A549 (cell line): ENCODE measurements around the gene TRH. TPM values are rescaled to one million over a fixed set of nuclear protein-coding genes. Genes with fewer than 3 reads are reported as not detected.

Experiments
- ATAC-seq, 2 experiments: fragments of 200-7000 bp in 1 of 2; fragments of >200 bp in 1 of 2; cut with Nextera tagmentation in 1 of 2; cut with Tn5 transposase in 1 of 2; 3 replicates each; pipeline versions ENCODE4 v1.8.0 to v1.9.1; 2018 to 2020; ENCODE audit warnings: mild to moderate bottlenecking in 1 of 2, moderate library complexity in 1 of 2
- CTCF ChIA-PET: fragments of 300-600 bp; sonication (Branson Sonifier 250); formaldehyde crosslinking; extraction: SDS; loops from one replicate; lab custom pipeline; 2021; ENCODE audit warnings: antibody characterized with exemption, inconsistent platforms; lab: Yijun Ruan, JAX
- POLR2A ChIA-PET: fragments of 350-600 bp; formaldehyde crosslinking; extraction: SDS; loops from one replicate; lab custom pipeline; 2021; ENCODE audit warnings: antibody characterized with exemption, inconsistent platforms; lab: Yijun Ruan, JAX
- DNase-seq, 2 experiments: peaks; one replicate each; pipeline versions ENCODE4 v3.0.0 to v3.0.0-alpha.2; 2011 to 2016; ENCODE audit warnings: low read depth in 1 of 2, low spot score in 1 of 2
- FAIRE-seq: peaks from 2 replicates; lab custom pipeline; 2011; peaks lifted over from hg19 to GRCh38; lab: Jason Lieb, UNC
- H3K27ac ChIP-seq, 2 experiments: fragments of >200 bp; sonication (Bioruptor Twin); formaldehyde crosslinking; 3 replicates each; pipeline ENCODE4 v1.5.1; 2016 to 2017
- H3K4me1 ChIP-seq: fragments of >200 bp; sonication (Bioruptor Twin); formaldehyde crosslinking; 3 replicates; pipeline ENCODE4 v1.6.1; 2016
- H3K4me2 ChIP-seq: fragments of >200 bp; sonication (Bioruptor Twin); formaldehyde crosslinking; 3 replicates; pipeline ENCODE4 v1.6.1; 2016
- H3K4me3 ChIP-seq: fragments of >200 bp; sonication (Bioruptor Twin); formaldehyde crosslinking; 3 replicates; pipeline ENCODE4 v1.5.1; 2016
- H3K9me3 ChIP-seq: fragments of >200 bp; sonication (Bioruptor Twin); formaldehyde crosslinking; 3 replicates; pipeline ENCODE4 v1.6.1; 2016
- ATOH8 ChIP-seq: fragments of 250-450 bp; sonication (Bioruptor Pico); IDR thresholded peaks from 2 replicates; pipeline ENCODE4 v1.5.0; 2020; ENCODE audit warnings: low read depth, mild to moderate bottlenecking, moderate library complexity
- BCL3 ChIP-seq: fragments of >200 bp; sonication (Bioruptor Twin); formaldehyde crosslinking; IDR thresholded peaks from 3 replicates; pipeline ENCODE4 v1.6.1; 2016
- BHLHE40 ChIP-seq: IDR thresholded peaks from 2 replicates; pipeline ENCODE4 v1.6.1; 2012; ENCODE audit warnings: low read depth, low read length, inconsistent platforms
- CBX8 ChIP-seq: fragments of 200-600 bp; sonication (generic); IDR thresholded peaks from 2 replicates; pipeline ENCODE4 v1.6.1; 2016
- CHD2 ChIP-seq: fragments of 150-350 bp; IDR thresholded peaks from 2 replicates; pipeline ENCODE4 v1.6.1; 2014; ENCODE audit warnings: low read length; ENCODE audit not compliant: partially characterized antibody
- E2F6 ChIP-seq: IDR thresholded peaks from 2 replicates; pipeline ENCODE4 v1.6.1; 2012; ENCODE audit warnings: low read depth, borderline replicate concordance
- FOSB ChIP-seq: fragments of 250-450 bp; sonication (Bioruptor Pico); IDR thresholded peaks from 2 replicates; pipeline ENCODE4 v1.5.0; 2020; ENCODE audit warnings: mild to moderate bottlenecking, moderate library complexity
- GATA3 ChIP-seq: IDR thresholded peaks from 2 replicates; pipeline ENCODE4 v1.6.1; 2012; ENCODE audit warnings: borderline replicate concordance
- HDAC2 ChIP-seq: fragments of 200-600 bp; sonication (generic); IDR thresholded peaks from 2 replicates; pipeline ENCODE4 v1.6.1; 2016
- HMGXB4 ChIP-seq: fragments of 250-450 bp; sonication (Bioruptor Pico); IDR thresholded peaks from 2 replicates; pipeline ENCODE4 v1.5.0; 2021; ENCODE audit warnings: mild to moderate bottlenecking, moderate library complexity, borderline replicate concordance
- JUNB ChIP-seq: fragments of >200 bp; sonication (Bioruptor Twin); formaldehyde crosslinking; IDR thresholded peaks from 2 replicates; pipeline ENCODE4 v1.6.1; 2016
- KDM1A ChIP-seq: fragments of 200-600 bp; sonication (generic); IDR thresholded peaks from 2 replicates; pipeline ENCODE4 v1.6.1; 2016; ENCODE audit warnings: low read depth, mild to moderate bottlenecking
- KDM5A ChIP-seq: fragments of 200-600 bp; sonication (generic); IDR thresholded peaks from 2 replicates; pipeline ENCODE4 v1.6.1; 2016; ENCODE audit warnings: antibody characterized with exemption, mild to moderate bottlenecking
- MAFK ChIP-seq: fragments of 450-650 bp; IDR thresholded peaks from 2 replicates; pipeline ENCODE4 v1.6.1; 2014; ENCODE audit not compliant: partially characterized antibody
- NPAS2 ChIP-seq: fragments of 250-450 bp; sonication (Bioruptor Pico); IDR thresholded peaks from 2 replicates; pipeline ENCODE4 v1.8.0; 2022; ENCODE audit warnings: mild to moderate bottlenecking, moderate library complexity, borderline replicate concordance
- POLR2A ChIP-seq: IDR thresholded peaks from 2 replicates; pipeline ENCODE4 v1.6.1; 2012; ENCODE audit warnings: mild to moderate bottlenecking, low read length
- POLR2AphosphoS2 ChIP-seq: conservative IDR thresholded peaks from 2 replicates; pipeline ENCODE4 v1.6.1; 2012; ENCODE audit warnings: low read length, improper control_type of control experiment, inconsistent platforms
- RCOR1 ChIP-seq: fragments of 150-350 bp; IDR thresholded peaks from 2 replicates; pipeline ENCODE4 v1.6.1; 2014; ENCODE audit warnings: antibody characterized with exemption, low read length, low read depth
- REST ChIP-seq: fragments of 200-600 bp; sonication (generic); IDR thresholded peaks from 2 replicates; pipeline ENCODE4 v1.6.1; 2016; ENCODE audit warnings: antibody characterized with exemption, mild to moderate bottlenecking, moderate library complexity
- RFX5 ChIP-seq: fragments of 450-650 bp; IDR thresholded peaks from 2 replicates; pipeline ENCODE4 v1.7.1; 2014; ENCODE audit warnings: antibody characterized with exemption, mild to moderate bottlenecking, moderate library complexity
- SREBF2 ChIP-seq: fragments of 450-650 bp; IDR thresholded peaks from 2 replicates; pipeline ENCODE4 v1.6.1; 2014; ENCODE audit warnings: mild to moderate bottlenecking, moderate library complexity
- ZFP36 ChIP-seq: fragments of 450-650 bp; IDR thresholded peaks from 2 replicates; pipeline ENCODE4 v1.6.1; 2014; ENCODE audit warnings: borderline replicate concordance; ENCODE audit not compliant: partially characterized antibody
- ZSCAN20 ChIP-seq: fragments of 250-450 bp; sonication (Bioruptor Pico); IDR thresholded peaks from 2 replicates; pipeline ENCODE4 v1.8.0; 2022; ENCODE audit warnings: mild to moderate bottlenecking, moderate library complexity
- WGBS: methylation state at CpG from one replicate; pipeline ENCODE4 v1.1.6; 2017; ENCODE audit errors: missing lambda C conversion rate; 5-methylcytosine and 5-hydroxymethylcytosine counted together
- polyA plus RNA-seq, 4 experiments: library from polyadenylated mRNA; depleted of rRNA in 3 of 4; stranded (reverse); fragments of >200 nt; fragmentation: RNase III in 1 of 4; extraction: RNeasy Plus Mini Kit Qiagen cat#74134 plus additional on column Dnase treatment in 1 of 4; gene quantifications; 2 replicates in 3 of 4; 3 replicates in 1 of 4; pipeline ENCODE4 v1.2.3, GENCODE V29; 2011 to 2017

Gene TRH
- polyA plus RNA-seq, 2 of the 4 experiments (the other 2 are of a cell fraction) = not detected

GRCh38 chr3:129965937-129966336 lies 8.6 kb upstream of the TRH start:
- Histone ChIP-seq H3K4me3 (no peak overlapping the region), H3K9me3 (no peaks in the 10 kb centered on the region), H3K27ac (no peak overlapping the region), H3K4me2 (no peak overlapping the region), H3K4me1 (no peaks in the 10 kb centered on the region)
- CTCF ChIA-PET = interaction anchor here (0.9 kb wide), 1 partner anchor 11 kb away, joined by 3 read pairs; no protein-coding TSS in a partner anchor
- WGBS = 40% methylated on average over 1 of the region's 2 CpGs
- DNase-seq = no peak
- POLR2A ChIA-PET = no interaction called here
- TF ChIP-seq POLR2AphosphoS2 = no peak
- TF ChIP-seq FOSB (CRISPR knock-in tag) = no peak
- TF ChIP-seq ZFP36 = no peak
- TF ChIP-seq POLR2A = no peak
- TF ChIP-seq MAFK = no peak
- no peak for TF ChIP-seq ATOH8 (CRISPR knock-in tag)
- no peak for TF ChIP-seq ZSCAN20
- TF ChIP-seq KDM1A = no peak
- TF ChIP-seq BHLHE40 = no peak
- no peak for TF ChIP-seq E2F6
- TF ChIP-seq REST = no peak
- no peak for TF ChIP-seq RCOR1
- TF ChIP-seq RFX5 = no peak
- no peak for TF ChIP-seq HMGXB4 (CRISPR knock-in tag)
- TF ChIP-seq, all 56 proteins: peak for 0
- FAIRE-seq = no peak
- ATAC-seq = no peak

- H3K4me2 ChIP-seq = no peak overlapping the region
- FAIRE-seq (no peak), DNase-seq (no peak), ATAC-seq (no peak)
- no peaks in the 10 kb centered on the region for H3K9me3 ChIP-seq
- H3K4me1 ChIP-seq = 0 out of 3 replicates have a peak, but pooled peaks cover 3% of the 10 kb centered on the region
- no peak for TF ChIP-seq CHD2
- no peak for TF ChIP-seq ZFP36
- TF ChIP-seq BCL3 = no peak
- no peak for TF ChIP-seq JUNB
- no peak for TF ChIP-seq SREBF2
- TF ChIP-seq GATA3 = no peak
- no peak for TF ChIP-seq NPAS2 (CRISPR knock-in tag)
- no peak for TF ChIP-seq CBX8
- TF ChIP-seq KDM5A = no peak
- TF ChIP-seq HDAC2 = no peak
- H3K4me3 ChIP-seq = no peak overlapping the region
- WGBS = 51% methylated on average over 4 of the region's 4 CpGs
- no peak overlapping the region for H3K27ac ChIP-seq
- CTCF ChIA-PET = interaction anchor here (0.6 kb wide), 1 partner anchor 25 kb away, joined by 3 read pairs; no protein-coding TSS in a partner anchor
- POLR2A ChIA-PET = no interaction called here
Observed at GRCh38 chr3:129966876-129967275, 7.6 kb upstream of the TRH start.
